Caco-2 (cell line): ENCODE measurements around the gene TXNDC5. TPM values are rescaled to one million over a fixed set of nuclear protein-coding genes. Genes with fewer than 3 reads are reported as not detected.

ENCODE experiments used
- BruUV-seq: library from RNA; stranded (reverse); fragments of 400-500 nt; replicated peaks from 2 replicates; lab custom pipeline; 2021; lab: Mats Ljungman, UMichigan
- CTCF ChIA-PET: fragments of 300-600 bp; sonication (Branson Sonifier 250); formaldehyde crosslinking; loops from one replicate; lab custom pipeline; 2022; ENCODE audit warnings: antibody characterized with exemption; lab: Charles Lee
- POLR2A ChIA-PET: fragments of 300-600 bp; sonication (Branson Sonifier 250); formaldehyde crosslinking; loops from one replicate; lab custom pipeline; 2022; ENCODE audit warnings: antibody characterized with exemption; lab: Charles Lee
- DNase-seq, 2 experiments: peaks; one replicate each; pipeline versions ENCODE4 v3.0.0 to v3.0.0-alpha.2; 2020 to 2022
- H3K27me3 ChIP-seq: replicated peaks from 2 replicates; pipeline ENCODE4 v1.6.0; 2011; ENCODE audit warnings: low read length; ENCODE audit not compliant: control insufficient read depth, insufficient read depth
- H3K36me3 ChIP-seq: 2 replicates; pipeline ENCODE4 v1.5.1; 2011; ENCODE audit warnings: low read length; ENCODE audit not compliant: control insufficient read depth, insufficient read depth
- H3K4me1 ChIP-seq: fragments of 250-450 bp; sonication (Bioruptor Pico); 2 replicates; pipeline ENCODE4 v1.5.1; 2020; ENCODE audit warnings: mild to moderate bottlenecking
- H3K4me3 ChIP-seq: 2 replicates; pipeline ENCODE4 v1.5.1; 2011; ENCODE audit warnings: low read depth, mild to moderate bottlenecking, control low read depth, low read length
- H3K9me3 ChIP-seq: fragments of 250-450 bp; sonication (Bioruptor Pico); 2 replicates; pipeline ENCODE4 v1.5.1; 2020; ENCODE audit warnings: mild to moderate bottlenecking, moderate library complexity
- H3K27ac Mint-ChIP-seq: one replicate; pipeline ENCODE4 v1.8.0; 2022; ENCODE audit warnings: mixed read lengths; ENCODE audit not compliant: unreplicated experiment
- H3K27me3 Mint-ChIP-seq: one replicate; pipeline ENCODE4 v1.8.0; 2022; ENCODE audit warnings: mixed read lengths; ENCODE audit not compliant: insufficient read depth, unreplicated experiment
- H3K36me3 Mint-ChIP-seq: one replicate; pipeline ENCODE4 v1.8.0; 2022; ENCODE audit warnings: mild to moderate bottlenecking, mixed read lengths; ENCODE audit not compliant: insufficient read depth, unreplicated experiment
- H3K4me1 Mint-ChIP-seq: one replicate; pipeline ENCODE4 v1.8.0; 2022; ENCODE audit warnings: low read depth, mixed read lengths; ENCODE audit not compliant: unreplicated experiment
- H3K4me3 Mint-ChIP-seq: one replicate; pipeline ENCODE4 v1.8.0; 2022; ENCODE audit warnings: mild to moderate bottlenecking, moderate library complexity, mixed read lengths; ENCODE audit not compliant: unreplicated experiment
- H3K9me3 Mint-ChIP-seq: one replicate; pipeline ENCODE4 v1.8.0; 2022; ENCODE audit warnings: mixed read lengths; ENCODE audit not compliant: unreplicated experiment
- intact Hi-C: fragments of 100-400 bp; cut with micrococcal nuclease; formaldehyde crosslinking; loops from one replicate; pipeline ENCODE4 v1.10.0; 2022; ENCODE audit not compliant: unreplicated experiment
- total RNA-seq: library from RNA; stranded (reverse); gene quantifications from 2 replicates; pipeline ENCODE4 v1.2.3, GENCODE V29; 2022
- TF ChIP-seq, protein P1 (sequence below), 2 experiments: fragments of 200-600 bp in 1 of 2; IDR thresholded peaks; 1 replicate in 1 of 2; 2 replicates in 1 of 2; pipeline versions ENCODE4 v1.5.1 to v1.8.0; 2011 to 2022; ENCODE audit warnings: antibody characterized with exemption in 1 of 2, control low read depth in 1 of 2, inconsistent platforms in 1 of 2, low read depth in 1 of 2, low read length in 1 of 2, mild to moderate bottlenecking in 1 of 2, moderate library complexity in 1 of 2; ENCODE audit not compliant: insufficient read depth in 1 of 2, severe bottlenecking in 1 of 2, unreplicated experiment in 1 of 2

The TXNDC5 gene
- total RNA-seq, 1 experiment from 2014 or later: 117 TPM

DNA sequence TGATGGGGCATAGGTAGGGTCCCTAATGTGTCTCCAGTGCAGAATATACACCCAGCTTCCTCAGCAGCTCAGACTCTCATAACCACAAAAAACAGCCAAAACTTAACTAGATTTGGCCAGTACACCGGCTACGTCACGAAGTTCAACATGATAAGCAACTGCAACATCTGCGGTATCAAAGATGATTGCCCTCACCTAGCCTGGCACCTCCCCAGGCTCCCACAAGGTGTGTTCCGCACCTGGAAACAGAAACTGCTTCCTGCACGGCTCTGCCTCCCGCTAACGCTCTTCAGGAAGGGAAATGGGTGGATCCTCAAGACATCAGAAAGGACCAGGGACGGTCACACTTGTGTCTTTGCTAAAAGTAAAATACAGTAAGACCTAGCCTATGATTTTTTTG is 9.5 kb downstream of the TXNDC5 start:
- Histone ChIP-seq H3K4me3 (no peak overlapping the region), H3K9me3 (no peaks in the 10 kb centered on the region), H3K36me3 (0 out of 2 replicates have a peak, but pooled peaks cover 1% of the 10 kb centered on the region), H3K27me3 (no peaks in the 10 kb centered on the region), H3K4me1 (peaks cover 10% of the 10 kb centered on the region)
- Mint-ChIP-seq H3K27ac (no peak overlapping the region), H3K9me3 (no peaks in the 10 kb centered on the region), H3K4me1 (no peaks in the 10 kb centered on the region), H3K36me3 (peaks cover 82% of the 10 kb centered on the region), H3K27me3 (no peaks in the 10 kb centered on the region), H3K4me3 (no peak overlapping the region)
- no TSS peak for BruUV-seq
- ChIA-PET POLR2A (no interaction called here), CTCF (no interaction called here)
- TF ChIP-seq, protein P1, sequence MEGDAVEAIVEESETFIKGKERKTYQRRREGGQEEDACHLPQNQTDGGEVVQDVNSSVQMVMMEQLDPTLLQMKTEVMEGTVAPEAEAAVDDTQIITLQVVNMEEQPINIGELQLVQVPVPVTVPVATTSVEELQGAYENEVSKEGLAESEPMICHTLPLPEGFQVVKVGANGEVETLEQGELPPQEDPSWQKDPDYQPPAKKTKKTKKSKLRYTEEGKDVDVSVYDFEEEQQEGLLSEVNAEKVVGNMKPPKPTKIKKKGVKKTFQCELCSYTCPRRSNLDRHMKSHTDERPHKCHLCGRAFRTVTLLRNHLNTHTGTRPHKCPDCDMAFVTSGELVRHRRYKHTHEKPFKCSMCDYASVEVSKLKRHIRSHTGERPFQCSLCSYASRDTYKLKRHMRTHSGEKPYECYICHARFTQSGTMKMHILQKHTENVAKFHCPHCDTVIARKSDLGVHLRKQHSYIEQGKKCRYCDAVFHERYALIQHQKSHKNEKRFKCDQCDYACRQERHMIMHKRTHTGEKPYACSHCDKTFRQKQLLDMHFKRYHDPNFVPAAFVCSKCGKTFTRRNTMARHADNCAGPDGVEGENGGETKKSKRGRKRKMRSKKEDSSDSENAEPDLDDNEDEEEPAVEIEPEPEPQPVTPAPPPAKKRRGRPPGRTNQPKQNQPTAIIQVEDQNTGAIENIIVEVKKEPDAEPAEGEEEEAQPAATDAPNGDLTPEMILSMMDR (IDR thresholded peaks at IDR 0.05; ENCODE audit: insufficient read depth in 1 of 2, low read depth in 1 of 2, low read length in 1 of 2, severe bottlenecking in 1 of 2, unreplicated experiment in 1 of 2): no peak
- no peak for DNase-seq
- intact Hi-C loops: no loop called here

- CTCF ChIA-PET: interaction anchor here (0.6 kb wide), 1 partner anchor 74 kb away, joined by 3 read pairs; no protein-coding TSS in a partner anchor
- H3K36me3 Mint-ChIP-seq: peaks cover 82% of the 10 kb centered on the region
- Histone ChIP-seq H3K4me3 (no peak overlapping the region), H3K27me3 (no peaks in the 10 kb centered on the region), H3K9me3 (no peaks in the 10 kb centered on the region), H3K4me1 (peaks cover 10% of the 10 kb centered on the region), H3K36me3 (0 out of 2 replicates have a peak, but pooled peaks cover 1% of the 10 kb centered on the region)
- H3K27ac Mint-ChIP-seq: no peak overlapping the region
- intact Hi-C loops: no loop called here
- POLR2A ChIA-PET: no interaction called here
- H3K27me3 Mint-ChIP-seq: no peaks in the 10 kb centered on the region
- no peak overlapping the region for H3K4me3 Mint-ChIP-seq
- H3K4me1 Mint-ChIP-seq: no peaks in the 10 kb centered on the region
- TF ChIP-seq, protein P1 (IDR thresholded peaks at IDR 0.05; ENCODE audit: insufficient read depth in 1 of 2, low read depth in 1 of 2, low read length in 1 of 2, severe bottlenecking in 1 of 2, unreplicated experiment in 1 of 2): no peak
- no TSS peak for BruUV-seq
- H3K9me3 Mint-ChIP-seq: no peaks in the 10 kb centered on the region
- no peak for DNase-seq
Observed at GRCh38 chr6:7900621-7901020, 10.0 kb downstream of the TXNDC5 start.

GRCh38 chr6:7899889-7900213 is 10.7 kb downstream of the TXNDC5 start:
- no peak overlapping the region for H3K4me3 Mint-ChIP-seq
- DNase-seq: no peak
- no peak overlapping the region for H3K27ac Mint-ChIP-seq
- TF ChIP-seq, protein P1 (IDR thresholded peaks at IDR 0.05; ENCODE audit: insufficient read depth in 1 of 2, low read depth in 1 of 2, low read length in 1 of 2, severe bottlenecking in 1 of 2, unreplicated experiment in 1 of 2): no peak
- no peaks in the 10 kb centered on the region for H3K9me3 Mint-ChIP-seq
- H3K4me3 ChIP-seq: no peak overlapping the region
- no peaks in the 10 kb centered on the region for H3K9me3 ChIP-seq
- peaks cover 75% of the 10 kb centered on the region for H3K36me3 Mint-ChIP-seq
- H3K36me3 ChIP-seq: no peaks in the 10 kb centered on the region
- intact Hi-C loops: loop anchor here (1.0 kb wide), 2 partner anchors 92 to 106 kb away; no protein-coding TSS in a partner anchor
- ChIA-PET POLR2A (no interaction called here), CTCF (interaction anchor here (0.6 to 1.2 kb wide), 4 partner anchors 75 to 466 kb away, joined by 3 read pairs; no protein-coding TSS in a partner anchor)
- no peaks in the 10 kb centered on the region for H3K27me3 ChIP-seq
- no TSS peak for BruUV-seq
- H3K4me1 ChIP-seq: peaks cover 10% of the 10 kb centered on the region
- H3K27me3 Mint-ChIP-seq: no peaks in the 10 kb centered on the region
- no peaks in the 10 kb centered on the region for H3K4me1 Mint-ChIP-seq
